ENCODE data around the gene TMPRSS13.

DNA sequence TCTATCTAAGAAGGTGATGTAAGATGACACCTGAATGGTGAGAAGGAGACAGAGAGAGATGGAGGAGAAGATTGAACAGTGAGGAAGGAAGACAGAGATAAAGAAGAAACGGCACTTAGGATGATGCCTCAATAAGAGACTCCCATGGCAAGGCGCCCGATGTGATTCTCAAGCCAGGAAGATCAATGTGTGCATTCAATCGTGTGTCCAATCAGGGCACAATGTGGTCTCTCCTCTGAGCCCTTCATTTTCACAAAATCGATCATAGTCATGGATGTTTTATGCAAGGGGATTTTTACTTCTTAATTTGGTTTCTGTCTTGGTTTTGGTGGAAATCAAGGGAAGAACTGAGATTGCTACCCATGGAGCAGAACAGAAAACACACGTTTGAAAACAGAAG is 19.9 kb upstream of the TMPRSS13 start:
- TF ChIP-seq, protein P1, sequence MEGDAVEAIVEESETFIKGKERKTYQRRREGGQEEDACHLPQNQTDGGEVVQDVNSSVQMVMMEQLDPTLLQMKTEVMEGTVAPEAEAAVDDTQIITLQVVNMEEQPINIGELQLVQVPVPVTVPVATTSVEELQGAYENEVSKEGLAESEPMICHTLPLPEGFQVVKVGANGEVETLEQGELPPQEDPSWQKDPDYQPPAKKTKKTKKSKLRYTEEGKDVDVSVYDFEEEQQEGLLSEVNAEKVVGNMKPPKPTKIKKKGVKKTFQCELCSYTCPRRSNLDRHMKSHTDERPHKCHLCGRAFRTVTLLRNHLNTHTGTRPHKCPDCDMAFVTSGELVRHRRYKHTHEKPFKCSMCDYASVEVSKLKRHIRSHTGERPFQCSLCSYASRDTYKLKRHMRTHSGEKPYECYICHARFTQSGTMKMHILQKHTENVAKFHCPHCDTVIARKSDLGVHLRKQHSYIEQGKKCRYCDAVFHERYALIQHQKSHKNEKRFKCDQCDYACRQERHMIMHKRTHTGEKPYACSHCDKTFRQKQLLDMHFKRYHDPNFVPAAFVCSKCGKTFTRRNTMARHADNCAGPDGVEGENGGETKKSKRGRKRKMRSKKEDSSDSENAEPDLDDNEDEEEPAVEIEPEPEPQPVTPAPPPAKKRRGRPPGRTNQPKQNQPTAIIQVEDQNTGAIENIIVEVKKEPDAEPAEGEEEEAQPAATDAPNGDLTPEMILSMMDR (IDR thresholded peaks at IDR 0.05; ENCODE audit: poor library complexity, severe bottlenecking): no peak
- TF ChIP-seq POLR2AphosphoS5 (IDR thresholded peaks at IDR 0.05) (no peak), SMC3 (conservative IDR thresholded peaks at IDR 0.05; ENCODE audit: poor library complexity) (no peak), EP300 (conservative IDR thresholded peaks at IDR 0.05; ENCODE audit: poor library complexity, severe bottlenecking) (no peak), TAF1 (IDR thresholded peaks at IDR 0.05; ENCODE audit: low read depth) (no peak), EZH2 (IDR thresholded peaks at IDR 0.05; ENCODE audit: borderline replicate concordance, insufficient read depth, low read length, poor library complexity, severe bottlenecking) (no peak), RAD21 (conservative IDR thresholded peaks at IDR 0.05) (no peak), MXI1 (conservative IDR thresholded peaks at IDR 0.05; ENCODE audit: poor library complexity, severe bottlenecking) (no peak)
- TF ChIP-seq, protein P2, sequence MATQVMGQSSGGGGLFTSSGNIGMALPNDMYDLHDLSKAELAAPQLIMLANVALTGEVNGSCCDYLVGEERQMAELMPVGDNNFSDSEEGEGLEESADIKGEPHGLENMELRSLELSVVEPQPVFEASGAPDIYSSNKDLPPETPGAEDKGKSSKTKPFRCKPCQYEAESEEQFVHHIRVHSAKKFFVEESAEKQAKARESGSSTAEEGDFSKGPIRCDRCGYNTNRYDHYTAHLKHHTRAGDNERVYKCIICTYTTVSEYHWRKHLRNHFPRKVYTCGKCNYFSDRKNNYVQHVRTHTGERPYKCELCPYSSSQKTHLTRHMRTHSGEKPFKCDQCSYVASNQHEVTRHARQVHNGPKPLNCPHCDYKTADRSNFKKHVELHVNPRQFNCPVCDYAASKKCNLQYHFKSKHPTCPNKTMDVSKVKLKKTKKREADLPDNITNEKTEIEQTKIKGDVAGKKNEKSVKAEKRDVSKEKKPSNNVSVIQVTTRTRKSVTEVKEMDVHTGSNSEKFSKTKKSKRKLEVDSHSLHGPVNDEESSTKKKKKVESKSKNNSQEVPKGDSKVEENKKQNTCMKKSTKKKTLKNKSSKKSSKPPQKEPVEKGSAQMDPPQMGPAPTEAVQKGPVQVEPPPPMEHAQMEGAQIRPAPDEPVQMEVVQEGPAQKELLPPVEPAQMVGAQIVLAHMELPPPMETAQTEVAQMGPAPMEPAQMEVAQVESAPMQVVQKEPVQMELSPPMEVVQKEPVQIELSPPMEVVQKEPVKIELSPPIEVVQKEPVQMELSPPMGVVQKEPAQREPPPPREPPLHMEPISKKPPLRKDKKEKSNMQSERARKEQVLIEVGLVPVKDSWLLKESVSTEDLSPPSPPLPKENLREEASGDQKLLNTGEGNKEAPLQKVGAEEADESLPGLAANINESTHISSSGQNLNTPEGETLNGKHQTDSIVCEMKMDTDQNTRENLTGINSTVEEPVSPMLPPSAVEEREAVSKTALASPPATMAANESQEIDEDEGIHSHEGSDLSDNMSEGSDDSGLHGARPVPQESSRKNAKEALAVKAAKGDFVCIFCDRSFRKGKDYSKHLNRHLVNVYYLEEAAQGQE (IDR thresholded peaks at IDR 0.05; ENCODE audit: borderline replicate concordance): no peak

Data from neural cell (in vitro differentiated cells).